Muscle layer of duodenum (tissue), 2 donors: ENCODE measurements around the gene TMEM63A.
"Not testable (repeated sequence)": the region's sequence is repeated elsewhere in the genome, so short reads cannot be mapped to it uniquely, and the experiment has no call there.

Experiments
- H3K27ac ChIP-seq: one replicate; pipeline ENCODE4 v1.7.0; 2013; ENCODE audit warnings: mild to moderate bottlenecking, low read length
- H3K27me3 ChIP-seq: one replicate; pipeline ENCODE4 v1.7.0; 2013; ENCODE audit warnings: low read depth, mild to moderate bottlenecking, control low read depth, low read length
- H3K36me3 ChIP-seq, 2 donors: one replicate each; pipeline ENCODE4 v1.7.0; 2013; ENCODE audit warnings: low read length in 2 of 2, control low read depth in 1 of 2, mild to moderate bottlenecking in 1 of 2; ENCODE audit not compliant: insufficient read depth in 2 of 2, control insufficient read depth in 1 of 2
- H3K4me1 ChIP-seq, 2 donors: one replicate each; pipeline ENCODE4 v1.7.0; 2013; ENCODE audit warnings: low read length in 2 of 2, mild to moderate bottlenecking in 2 of 2, control low read depth in 1 of 2, moderate library complexity in 1 of 2; ENCODE audit not compliant: insufficient read depth in 2 of 2, control insufficient read depth in 1 of 2
- H3K4me3 ChIP-seq, 2 donors: one replicate each; pipeline ENCODE4 v1.7.0; 2013; ENCODE audit warnings: low read length in 2 of 2, low read depth in 1 of 2, mild to moderate bottlenecking in 1 of 2
- H3K9me3 ChIP-seq, 2 donors: one replicate each; pipeline ENCODE4 v1.7.0; 2013; ENCODE audit warnings: low read length in 2 of 2, control low read depth in 1 of 2, mild to moderate bottlenecking in 1 of 2; ENCODE audit not compliant: control insufficient read depth in 1 of 2
- donor health status: healthy.

Gene TMEM63A

GRCh38 chr1:225823811-225824261, 58.3 kb downstream of the TMEM63A start:
- Histone ChIP-seq H3K27me3 (no peaks in the 10 kb centered on the region), H3K36me3 (peaks cover 1 to 4% of the 10 kb centered on the region in 2 donors), H3K9me3 (no peaks in the 10 kb centered on the region), H3K4me3 (no peak overlapping the region), H3K4me1 (peaks cover 5 to 49% of the 10 kb centered on the region in 2 donors), H3K27ac (no peak overlapping the region)

DNA sequence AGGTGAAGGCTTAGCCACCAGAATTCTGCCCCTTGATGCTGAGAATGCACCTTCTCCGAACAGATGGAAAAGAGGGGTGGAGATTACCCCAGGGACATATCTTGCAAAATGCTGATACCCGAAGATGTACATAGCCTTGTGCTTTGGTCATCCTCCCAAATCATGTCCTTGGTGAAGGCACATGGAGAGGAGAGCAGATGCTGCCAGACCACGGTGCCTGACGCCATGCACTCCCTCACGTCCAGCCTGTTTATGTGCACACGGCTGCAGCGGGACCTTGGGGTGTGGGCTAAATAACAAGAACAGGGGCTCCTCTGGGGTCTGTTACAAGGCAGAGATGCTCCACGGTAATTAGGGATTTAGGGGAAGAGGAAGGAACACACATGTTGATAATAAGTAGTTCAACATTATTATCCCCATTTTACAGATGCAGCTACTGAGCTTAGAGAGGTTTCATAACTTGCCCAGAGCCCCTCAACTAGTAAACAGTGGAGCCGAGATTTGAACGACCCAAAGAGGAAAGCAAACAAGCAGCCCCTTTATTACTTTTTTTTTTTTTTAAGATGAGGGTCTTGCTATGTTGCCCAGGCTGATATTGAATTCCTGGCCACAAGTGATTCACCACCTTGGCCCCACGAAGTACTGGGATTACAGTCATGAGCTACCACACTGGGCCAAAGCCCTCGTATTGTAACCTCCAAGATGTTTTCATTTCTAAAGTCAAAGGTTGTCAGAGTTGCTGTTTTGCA, 59.4 kb downstream of the TMEM63A start:
- no peaks in the 10 kb centered on the region for H3K9me3 ChIP-seq
- no peak overlapping the region for H3K27ac ChIP-seq
- peaks cover 13 to 58% of the 10 kb centered on the region in 2 donors for H3K4me1 ChIP-seq
- H3K36me3 ChIP-seq = peaks cover 0 to 4% of the 10 kb centered on the region in 2 donors
- no peaks in the 10 kb centered on the region for H3K27me3 ChIP-seq
- no peak overlapping the region for H3K4me3 ChIP-seq

DNA sequence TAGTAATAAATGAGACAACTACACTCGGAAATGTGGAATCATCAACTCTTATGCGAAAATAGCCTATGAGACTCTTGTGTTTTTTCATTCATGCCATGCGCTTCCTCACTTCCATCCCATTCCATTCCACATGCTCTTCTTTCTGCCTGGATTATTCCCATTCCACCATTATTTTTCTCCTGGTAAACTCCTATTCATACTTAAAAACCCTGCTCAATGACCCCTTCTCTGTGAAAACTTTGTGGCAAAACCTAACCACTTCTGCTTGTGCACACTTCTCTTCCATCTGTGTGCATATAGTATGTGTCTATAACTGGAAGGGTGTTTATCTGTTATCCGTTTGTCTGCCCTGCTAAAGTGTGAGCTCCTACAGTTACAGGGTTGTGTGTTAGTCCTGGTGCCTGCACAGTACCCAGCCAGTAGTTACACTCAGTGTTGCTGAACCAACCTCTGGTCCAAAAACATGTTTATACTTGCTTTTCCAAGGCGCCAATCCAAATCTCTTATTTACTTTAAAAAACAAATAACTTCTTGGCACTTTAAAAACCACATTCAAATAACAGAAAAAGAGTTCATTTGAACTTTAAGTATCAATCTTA, 61.6 kb downstream of the TMEM63A start:
- H3K27ac ChIP-seq = no peak overlapping the region
- no peaks in the 10 kb centered on the region for H3K27me3 ChIP-seq
- H3K9me3 ChIP-seq = no peaks in the 10 kb centered on the region
- peaks cover 24 to 71% of the 10 kb centered on the region in 2 donors for H3K4me1 ChIP-seq
- H3K36me3 ChIP-seq = peaks cover 0 to 12% of the 10 kb centered on the region in 2 donors
- H3K4me3 ChIP-seq = no peak overlapping the region

GRCh38 chr1:225819346-225820192, 62.6 kb downstream of the TMEM63A start:
- H3K27me3 ChIP-seq = no peaks in the 10 kb centered on the region
- H3K9me3 ChIP-seq = no peaks in the 10 kb centered on the region
- H3K4me1 ChIP-seq = peaks cover 21 to 70% of the 10 kb centered on the region in 2 donors
- H3K36me3 ChIP-seq = peaks cover 0 to 12% of the 10 kb centered on the region in 2 donors
- no peak overlapping the region for H3K27ac ChIP-seq
- no peak overlapping the region for H3K4me3 ChIP-seq

DNA sequence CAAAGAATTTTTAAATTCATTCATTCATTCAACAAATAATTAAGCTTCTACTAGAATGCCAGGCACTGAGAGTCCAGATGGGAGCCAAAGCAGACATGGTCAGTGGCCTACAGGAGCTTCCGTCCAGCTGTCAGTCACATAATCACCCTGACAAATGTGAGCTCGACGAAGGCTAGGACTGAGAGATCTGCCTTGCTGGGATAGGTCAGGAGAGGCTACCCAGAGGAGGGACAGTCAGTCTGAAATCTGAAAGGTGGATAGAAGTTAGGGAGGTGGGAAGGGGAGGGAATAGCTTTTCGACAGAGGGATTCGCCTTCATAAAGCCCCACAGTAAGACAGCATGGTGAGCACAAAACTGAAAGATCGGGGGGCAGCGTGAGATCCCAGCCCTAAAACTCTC, 64.0 kb downstream of the TMEM63A start:
- peaks cover 35 to 76% of the 10 kb centered on the region in 2 donors for H3K4me1 ChIP-seq
- H3K27ac ChIP-seq = peak overlapping the region; percentile 87
- H3K9me3 ChIP-seq = no peaks in the 10 kb centered on the region
- H3K4me3 ChIP-seq = no peak overlapping the region
- no peaks in the 10 kb centered on the region for H3K27me3 ChIP-seq
- peaks cover 0 to 10% of the 10 kb centered on the region in 2 donors for H3K36me3 ChIP-seq

DNA sequence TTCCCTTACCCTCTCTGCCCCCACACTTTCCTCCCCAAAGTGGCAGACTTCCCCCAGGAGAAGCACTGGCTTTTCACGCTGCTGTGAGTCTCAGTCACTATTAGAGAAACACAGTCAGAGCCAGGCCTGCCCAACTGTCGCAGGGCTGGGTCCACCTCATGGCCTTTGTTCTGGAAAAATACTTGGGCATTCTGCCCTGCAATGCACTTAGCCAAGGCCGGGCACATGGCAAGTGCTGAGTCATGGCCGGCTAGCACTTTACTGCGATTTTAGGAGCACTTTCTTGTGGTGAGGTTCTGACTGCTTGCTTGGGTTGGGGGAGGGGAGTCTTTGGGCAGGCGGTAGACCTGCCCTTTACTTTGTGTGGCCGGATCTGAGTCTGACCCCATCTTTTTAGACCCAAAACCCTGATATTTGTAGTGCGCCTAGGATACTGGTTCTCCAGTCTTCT, 64.5 kb downstream of the TMEM63A start:
- Histone ChIP-seq H3K9me3 (no peaks in the 10 kb centered on the region), H3K36me3 (peaks cover 0 to 8% of the 10 kb centered on the region in 2 donors), H3K4me1 (peaks cover 38 to 77% of the 10 kb centered on the region in 2 donors), H3K27ac (peak overlapping the region; percentile 87), H3K4me3 (peak overlapping the region in 1 of 2 donors; percentile 36), H3K27me3 (no peaks in the 10 kb centered on the region)

DNA sequence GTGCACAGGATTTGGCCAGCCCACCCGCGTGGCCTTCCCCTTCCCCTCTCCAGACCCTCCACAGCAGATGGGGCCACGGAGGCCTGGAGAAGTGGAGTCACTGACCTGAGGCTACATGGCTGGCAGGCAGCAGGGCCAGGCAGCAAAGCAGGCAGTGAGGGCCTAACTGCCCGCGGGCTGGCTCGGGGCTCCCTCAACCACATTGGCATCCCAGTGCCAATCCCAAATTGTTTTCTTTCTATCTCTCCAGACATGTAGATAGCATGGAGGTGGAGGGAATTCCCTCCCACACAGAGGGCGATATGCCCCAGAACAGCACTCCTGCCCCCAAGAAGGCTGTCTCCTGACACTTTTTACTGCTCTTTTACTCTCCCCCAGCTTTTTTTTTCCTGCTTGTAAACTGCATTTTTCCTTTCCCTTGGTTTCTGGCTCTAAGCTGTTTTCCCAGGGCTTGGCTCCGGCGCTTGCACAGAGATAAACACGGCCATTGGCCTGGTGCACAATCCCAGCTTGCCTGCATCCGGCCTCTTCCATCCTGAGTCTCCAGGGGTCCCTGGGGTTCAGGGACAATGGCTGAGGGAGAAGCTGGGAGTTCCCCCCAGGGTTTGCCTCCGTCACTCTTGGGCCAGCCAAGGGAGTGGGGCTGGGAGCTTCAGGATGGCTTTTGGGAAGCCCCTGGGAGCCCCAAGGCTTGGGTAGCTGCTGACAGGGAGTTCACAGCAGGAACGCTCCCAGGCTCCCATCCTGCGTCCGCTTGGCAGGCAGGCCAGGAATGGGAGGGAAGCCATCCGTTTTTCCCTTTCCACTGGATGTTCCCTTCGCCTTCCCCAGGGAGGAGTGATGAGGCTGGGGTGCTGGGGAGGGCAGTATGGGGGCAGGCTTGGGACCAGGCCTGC, 65.3 kb downstream of the TMEM63A start:
- H3K4me1 ChIP-seq = peaks cover 43 to 80% of the 10 kb centered on the region in 2 donors
- no peaks in the 10 kb centered on the region for H3K27me3 ChIP-seq
- peaks cover 0 to 8% of the 10 kb centered on the region in 2 donors for H3K36me3 ChIP-seq
- H3K9me3 ChIP-seq = no peaks in the 10 kb centered on the region
- H3K27ac ChIP-seq = peak overlapping the region; percentile 87
- H3K4me3 ChIP-seq = peak overlapping the region in 1 of 2 donors; percentile 36

DNA sequence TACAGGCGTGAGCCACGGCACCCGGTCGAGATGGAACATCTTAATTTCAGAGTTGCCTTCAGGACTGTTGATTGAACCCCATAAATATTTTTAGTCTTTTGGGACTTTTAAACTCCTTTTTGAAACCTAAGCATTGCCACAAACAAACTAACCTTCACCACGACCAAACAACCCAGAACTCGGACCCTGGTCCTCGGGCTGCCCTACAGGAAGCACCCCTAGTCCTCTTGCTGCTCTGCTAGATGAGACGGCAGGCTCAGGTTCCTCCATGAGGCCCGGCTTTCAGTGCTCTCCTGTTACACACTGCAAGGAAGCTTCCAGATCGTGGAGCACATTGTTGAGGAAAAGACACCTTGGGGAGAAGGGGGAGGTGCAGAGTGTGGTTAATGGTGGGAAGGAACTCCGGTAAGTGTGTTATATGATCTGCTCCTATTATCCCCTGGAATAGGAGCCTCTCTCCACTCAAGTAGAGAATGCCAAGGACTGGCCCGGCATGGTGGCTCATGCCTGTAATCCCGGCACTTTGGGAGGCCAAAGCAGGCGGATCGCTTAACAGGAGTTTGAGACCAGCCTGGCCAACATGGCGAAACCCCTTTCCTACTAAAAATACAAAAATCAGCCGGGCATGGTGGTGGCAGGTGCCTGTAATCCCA, 66.5 kb downstream of the TMEM63A start:
- Histone ChIP-seq H3K4me3 (no peak overlapping the region), H3K27ac (no peak overlapping the region), H3K36me3 (peaks cover 0 to 8% of the 10 kb centered on the region in 2 donors), H3K27me3 (no peaks in the 10 kb centered on the region), H3K9me3 (no peaks in the 10 kb centered on the region), H3K4me1 (peaks cover 43 to 81% of the 10 kb centered on the region in 2 donors)

DNA sequence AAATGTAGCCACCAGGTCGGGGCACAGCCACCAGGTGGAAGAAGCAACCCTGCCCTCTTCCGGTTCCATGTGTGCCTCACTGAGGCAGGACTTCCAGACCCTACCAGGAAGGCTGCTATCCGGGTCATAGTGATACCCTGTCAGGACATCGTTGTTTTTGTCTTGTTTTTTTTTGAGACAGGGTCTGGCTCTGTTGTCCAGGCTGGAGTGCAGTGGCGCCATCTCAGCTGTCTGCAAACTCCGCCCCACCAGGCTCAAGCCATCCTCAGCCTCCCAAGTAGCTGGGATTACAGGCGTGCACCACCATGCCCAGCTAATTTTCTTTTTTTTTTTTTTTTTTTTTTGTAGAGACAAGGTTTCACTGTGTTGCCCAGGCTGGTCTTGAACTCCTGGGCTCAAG, 67.1 kb downstream of the TMEM63A start:
- H3K36me3 ChIP-seq, H3K27me3 ChIP-seq, H3K9me3 ChIP-seq, H3K4me3 ChIP-seq: not testable (repeated sequence)
- H3K4me1 ChIP-seq = peaks cover 43 to 76% of the 10 kb centered on the region in 2 donors
- peak overlapping the region; percentile 76 for H3K27ac ChIP-seq

GRCh38 chr1:225814381-225814780, 67.8 kb downstream of the TMEM63A start:
- Histone ChIP-seq H3K27me3 (no peaks in the 10 kb centered on the region), H3K4me3 (no peak overlapping the region), H3K9me3 (no peaks in the 10 kb centered on the region), H3K27ac (peak overlapping the region; percentile 76), H3K36me3 (peaks cover 0 to 8% of the 10 kb centered on the region in 2 donors), H3K4me1 (peaks cover 43 to 74% of the 10 kb centered on the region in 2 donors)
